HG03139 (cell line): ENCODE results near the gene MAT2A.
"Not testable (repeated sequence)": the region's sequence is repeated elsewhere in the genome, so short reads cannot be mapped to it uniquely, and the experiment has no call there.

Source experiments
- ATAC-seq: cut with Tn5 transposase; IDR thresholded peaks from one replicate; pipeline ENCODE4 v1.9.1; 2021; ENCODE audit not compliant: unreplicated experiment

The MAT2A gene

DNA sequence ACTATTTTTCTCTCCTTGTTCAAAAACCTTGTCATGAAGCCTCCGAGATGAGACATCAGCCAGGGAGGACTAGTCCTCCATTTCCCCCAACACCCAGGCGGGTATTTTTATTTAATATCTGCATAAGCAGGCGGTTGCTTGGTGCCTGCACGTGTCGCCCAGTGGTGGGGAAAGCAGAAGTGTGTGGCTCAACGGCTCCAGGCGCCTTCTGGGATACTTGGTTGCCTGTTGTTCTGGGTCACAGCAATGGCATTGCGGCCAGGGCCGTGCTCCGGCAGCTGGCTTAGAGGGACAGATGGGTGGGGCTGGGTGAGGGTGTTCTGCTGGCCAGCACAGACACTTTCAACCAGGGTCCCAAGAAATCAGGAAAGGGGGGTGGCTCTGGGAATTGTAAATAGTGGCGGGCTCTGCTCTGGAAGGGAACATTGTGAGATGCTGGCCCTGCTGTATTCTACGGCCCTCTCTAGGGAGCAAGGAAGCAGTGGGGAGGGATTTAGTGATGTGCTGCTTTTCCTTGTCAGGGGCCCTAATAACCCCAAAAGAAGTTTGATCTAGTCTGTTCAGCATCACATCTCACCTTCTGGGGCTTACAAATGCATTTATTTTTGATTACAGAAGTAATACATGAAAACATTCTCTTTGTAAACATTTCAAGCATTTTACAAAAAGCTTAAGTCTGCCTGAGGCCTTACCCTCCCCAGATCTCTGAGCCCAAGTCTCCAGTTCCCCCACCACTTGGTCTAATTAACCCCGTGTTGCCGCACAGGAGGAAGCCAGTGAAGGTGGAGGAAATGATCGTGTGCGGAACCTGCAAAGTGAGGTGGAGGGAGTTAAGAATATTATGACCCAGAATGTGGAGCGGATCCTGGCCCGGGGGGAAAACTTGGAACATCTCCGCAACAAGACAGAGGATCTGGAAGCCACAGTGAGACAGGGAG is 39.5 kb downstream of the MAT2A start:
- ATAC-seq, result no peak

DNA sequence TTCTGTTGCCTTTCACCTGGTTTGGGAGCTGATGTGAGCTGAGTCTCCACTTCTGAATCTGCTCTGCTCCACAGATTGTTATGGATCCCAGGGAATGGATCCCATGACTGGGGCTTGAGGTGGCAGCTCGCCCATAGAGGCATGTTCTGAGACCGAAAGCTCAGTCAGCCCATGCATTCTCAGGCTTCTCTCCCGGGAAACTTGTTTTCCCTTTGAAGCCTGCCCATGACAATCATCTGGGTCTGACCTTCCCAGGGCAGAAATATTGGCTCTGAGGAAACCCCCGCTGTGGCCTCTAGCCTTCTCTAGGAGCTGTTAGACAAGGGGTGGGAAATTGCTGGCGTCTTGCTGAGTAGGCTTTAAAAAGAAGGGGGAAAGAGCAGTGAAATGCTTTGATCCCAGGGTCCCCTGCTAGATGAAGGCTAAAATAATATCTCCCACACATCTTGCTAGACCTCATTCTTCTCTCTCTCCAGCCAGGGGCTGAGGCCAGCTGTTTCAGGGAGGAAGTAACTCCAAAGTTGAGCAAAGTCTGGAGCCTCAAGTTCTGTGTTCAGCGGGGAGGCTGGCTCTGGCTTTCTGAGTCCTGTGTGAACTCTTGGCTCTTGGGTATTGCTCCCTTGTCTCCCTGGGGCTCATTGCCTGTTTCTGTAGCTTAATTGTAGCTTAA is 40.4 kb downstream of the MAT2A start:
- ATAC-seq, result no peak

GRCh38 chr2:85580206-85580605 is 41.2 kb downstream of the MAT2A start:
- no peak for ATAC-seq

DNA sequence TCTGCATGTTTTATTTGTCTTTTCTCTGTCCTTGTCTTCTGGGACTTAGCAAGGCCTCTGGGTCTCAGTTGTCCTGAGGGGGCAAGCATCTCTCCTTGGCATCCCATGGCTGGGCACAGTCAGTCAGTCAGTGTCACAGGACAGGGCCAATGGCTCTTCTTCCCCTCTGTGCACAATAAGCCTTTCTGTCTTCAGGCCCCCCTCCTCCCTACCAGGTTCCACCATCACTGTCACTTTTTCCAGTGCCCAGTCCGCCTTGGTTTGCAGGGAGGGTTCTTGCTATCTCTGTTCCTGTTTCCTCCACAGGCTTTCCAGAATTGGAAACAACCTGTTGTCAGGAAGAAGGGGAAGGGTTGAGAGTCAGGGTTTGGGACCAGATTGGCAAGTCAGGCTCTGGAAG is 43.5 kb downstream of the MAT2A start:
- ATAC-seq, result no peak

DNA sequence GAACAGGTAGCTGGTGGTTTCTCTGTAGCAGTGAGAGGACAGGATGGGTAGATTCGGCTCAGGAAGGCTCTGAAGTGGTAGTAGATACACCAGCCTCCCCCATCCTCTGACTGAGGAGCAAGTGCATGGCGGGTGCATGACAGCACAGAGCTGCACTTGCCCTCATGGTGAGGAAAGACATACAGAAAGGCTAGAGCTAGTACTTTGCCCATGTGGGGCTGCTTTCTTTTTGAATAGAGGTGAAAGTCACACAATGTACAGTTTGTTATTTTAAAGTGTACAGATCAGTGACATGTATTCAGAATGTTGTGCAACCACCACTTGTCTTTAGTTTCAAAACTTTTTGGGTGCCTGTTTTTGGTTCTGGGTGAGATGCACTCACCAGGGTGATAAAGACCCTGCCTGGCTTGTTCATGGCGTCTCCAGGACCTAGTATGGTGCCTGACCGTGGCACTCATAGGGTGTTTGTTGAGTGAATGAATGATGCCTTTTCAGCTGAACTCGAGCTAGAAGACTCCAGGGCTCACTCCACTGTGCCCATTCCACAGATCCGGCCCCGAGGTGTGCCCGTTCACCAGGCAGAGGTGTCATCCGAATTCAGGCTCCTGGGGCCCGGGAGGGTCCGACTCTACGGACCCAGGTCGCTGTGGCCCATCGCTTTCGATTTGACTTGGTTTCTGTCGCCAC is 44.8 kb downstream of the MAT2A start:
- no peak for ATAC-seq

DNA sequence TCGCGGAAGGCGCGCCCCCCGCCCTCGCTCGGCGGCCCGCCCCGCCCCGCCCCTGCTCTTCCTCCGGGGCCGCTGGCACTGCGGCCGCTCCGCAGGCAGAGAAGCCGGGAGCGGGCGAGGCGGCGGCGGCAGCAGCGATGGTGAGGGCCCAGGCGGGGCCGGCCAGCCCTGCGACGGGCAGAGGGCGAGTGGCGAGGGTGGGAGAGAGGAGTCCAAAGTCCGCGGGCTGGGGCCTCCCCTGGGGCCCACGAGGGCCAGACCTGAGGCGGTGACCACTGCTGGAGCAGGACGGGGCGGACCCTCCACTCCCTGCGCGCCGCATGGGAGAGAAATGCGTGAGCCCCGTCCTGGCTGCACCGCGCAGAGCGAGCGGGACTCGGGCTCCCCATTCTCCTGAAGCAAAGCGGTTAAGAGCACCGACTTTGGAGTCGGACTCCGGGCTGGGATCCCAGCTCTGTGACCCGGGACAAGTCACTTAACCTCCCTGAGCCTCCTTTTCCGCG is 45.4 kb downstream of the MAT2A start, which contains the start of gene VAMP5:
Gene VAMP5 (plus strand): TSS at position 78 of the 503 bp plus-strand sequence. CDS start 60 bp downstream, at position 138.
- no peak for ATAC-seq

- ATAC-seq, result no peak
These were observed 46.2 kb downstream of the MAT2A start for GRCh38 chr2:85584857-85585780.

DNA sequence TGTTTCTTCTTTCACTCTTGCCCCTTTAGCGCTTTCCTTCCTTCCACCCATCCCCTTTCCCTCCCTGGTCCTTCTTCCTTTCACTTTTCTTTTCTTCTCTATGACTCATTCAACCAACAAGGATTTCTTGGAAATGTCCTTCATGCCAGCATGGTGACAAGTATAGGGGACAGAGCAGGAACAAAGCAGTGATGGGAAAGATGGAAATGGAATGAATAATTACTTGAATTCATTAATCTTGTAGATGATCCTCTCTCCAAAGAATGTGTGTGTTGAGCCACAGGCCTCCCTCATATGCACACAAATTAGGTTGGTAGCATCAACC is 46.8 kb downstream of the MAT2A start:
- ATAC-seq, result no peak

GRCh38 chr2:85588236-85588635 is 49.3 kb downstream of the MAT2A start:
- ATAC-seq, result no peak

DNA sequence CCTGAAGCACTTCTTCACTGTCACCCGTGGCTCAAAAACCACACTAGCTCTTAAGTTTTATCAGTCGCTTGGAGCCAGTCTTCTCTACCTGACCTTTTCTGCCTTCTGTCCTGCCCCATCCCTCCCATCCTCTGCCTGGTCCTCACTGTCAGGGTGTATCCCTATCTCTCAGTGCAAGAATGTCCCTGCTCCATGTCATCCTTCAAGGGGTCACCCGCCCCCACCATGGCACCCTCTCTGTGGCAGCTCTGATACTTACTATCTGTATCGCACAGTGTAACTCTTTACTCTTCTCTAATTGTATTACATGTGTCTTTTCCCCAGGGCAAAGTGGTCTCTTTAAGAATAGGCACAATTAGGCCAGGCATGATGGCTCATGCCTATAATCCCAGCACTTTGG is 49.7 kb downstream of the MAT2A start:
- ATAC-seq, result no peak

DNA sequence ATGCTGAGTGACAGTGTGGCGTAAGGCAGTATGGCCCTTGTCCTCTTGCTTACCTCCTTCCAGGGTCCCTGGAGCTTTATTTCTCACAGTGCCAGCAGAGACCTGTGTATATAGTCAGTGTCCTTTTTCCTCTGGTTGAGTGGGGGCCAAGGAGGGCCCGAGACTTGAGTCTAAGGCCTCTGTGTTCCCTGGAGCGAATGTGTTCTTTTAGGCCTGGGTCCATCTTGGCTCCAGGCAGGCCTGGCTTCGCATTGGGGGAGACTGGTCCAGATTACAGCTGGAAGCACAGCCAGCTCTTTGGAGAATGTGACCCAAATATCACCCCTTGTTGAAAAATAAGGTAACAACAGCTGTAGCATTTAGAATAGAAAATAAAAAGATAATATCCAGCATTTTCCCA is 50.2 kb downstream of the MAT2A start:
- no peak for ATAC-seq

GRCh38 chr2:85589982-85590791 is 51.2 kb downstream of the MAT2A start:
- no peak for ATAC-seq

GRCh38 chr2:85590950-85591349 is 52.0 kb downstream of the MAT2A start:
- ATAC-seq, result no peak

DNA sequence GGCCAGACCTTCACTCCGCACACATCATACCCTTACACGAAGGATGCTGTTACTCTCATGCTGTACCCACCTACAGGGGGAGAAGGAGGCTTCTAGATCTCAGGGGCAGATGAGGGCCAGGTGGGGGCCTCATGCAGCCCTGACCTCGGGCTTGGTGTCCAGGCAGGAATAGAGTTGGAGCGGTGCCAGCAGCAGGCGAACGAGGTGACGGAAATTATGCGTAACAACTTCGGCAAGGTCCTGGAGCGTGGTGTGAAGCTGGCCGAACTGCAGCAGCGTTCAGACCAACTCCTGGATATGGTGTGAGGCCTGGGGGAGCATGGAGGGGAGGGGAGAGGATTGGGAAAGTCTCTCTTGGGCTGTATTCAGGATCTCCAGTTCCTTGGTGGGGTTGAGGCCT is 52.6 kb downstream of the MAT2A start:
- ATAC-seq, result no peak

DNA sequence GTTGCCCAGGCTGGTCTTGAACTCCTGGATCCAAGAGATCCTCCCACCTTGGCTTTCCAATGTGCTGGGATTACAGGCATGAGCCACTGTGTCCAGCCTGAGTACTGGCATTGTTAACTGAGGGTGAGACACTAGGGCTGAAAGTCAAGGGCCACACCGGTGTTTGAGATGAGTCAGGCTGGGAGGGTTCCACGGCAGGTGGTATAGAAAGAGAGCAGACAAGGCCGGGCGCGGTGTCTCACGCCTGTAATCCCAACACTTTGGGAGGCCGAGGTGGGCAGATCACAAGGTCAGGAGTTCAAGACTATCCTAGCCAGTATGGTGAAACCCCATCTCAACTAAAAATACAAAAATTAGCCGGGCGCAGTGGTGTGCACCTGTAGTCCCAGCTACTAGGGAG is 53.3 kb downstream of the MAT2A start:
- not testable (repeated sequence) for ATAC-seq

GRCh38 chr2:85593023-85593422 is 54.1 kb downstream of the MAT2A start:
- no peak for ATAC-seq
